ENCODE results near the gene ZNF235.

GRCh38 chr19:44304659-44305193, at the start of gene ZNF235:
- TF ChIP-seq ZC3H10 (CRISPR knock-in tag; IDR thresholded peaks at IDR 0.05) (no peak), CREB5 (CRISPR knock-in tag; IDR thresholded peaks at IDR 0.05; ENCODE audit: low read depth) (no peak), ISL1 (CRISPR knock-in tag; IDR thresholded peaks at IDR 0.05) (no peak), RARB (CRISPR knock-in tag; IDR thresholded peaks at IDR 0.05) (no peak), ZFP30 (CRISPR knock-in tag; IDR thresholded peaks at IDR 0.05) (no peak), OSR1 (CRISPR knock-in tag; IDR thresholded peaks at IDR 0.05) (no peak), PATZ1 (CRISPR knock-in tag; IDR thresholded peaks at IDR 0.05; ENCODE audit: borderline replicate concordance) (no peak), ESRRG (CRISPR knock-in tag; IDR thresholded peaks at IDR 0.05) (no peak), ZNF70 (CRISPR knock-in tag; IDR thresholded peaks at IDR 0.05) (peak; percentile 65), ZNF565 (CRISPR knock-in tag; conservative IDR thresholded peaks at IDR 0.05; ENCODE audit: low read depth) (no peak), TSHZ2 (CRISPR knock-in tag; IDR thresholded peaks at IDR 0.05) (no peak), ZFP3 (CRISPR knock-in tag; IDR thresholded peaks at IDR 0.05) (no peak)

Measured in SK-N-SH treated with all-trans-retinoic acid at 6 μM for 48 hours (cell line).